Measurements from ENCODE around the gene GLS. TPM values are rescaled to one million over a fixed set of nuclear protein-coding genes. Genes with fewer than 3 reads are reported as not detected.

GLS gene
- polyA plus RNA-seq, 2 donors = 8.5 to 9.4 TPM

GRCh38 chr2:190970873-190971506, 90.4 kb downstream of the GLS start:
- Histone ChIP-seq H3K4me3 (ENCODE audit: low read depth in 1 of 2, low read length in 2 of 2) (no peak overlapping the region), H3K27me3 (ENCODE audit: control insufficient read depth in 1 of 2, insufficient read depth in 2 of 2, low read length in 2 of 2) (no peaks in the 10 kb centered on the region), H3K36me3 (ENCODE audit: control insufficient read depth in 2 of 2, insufficient read depth in 2 of 2, low read length in 1 of 2) (peaks cover 17 to 30% of the 10 kb centered on the region in 2 donors), H3K4me1 (ENCODE audit: control insufficient read depth in 2 of 2, insufficient read depth in 2 of 2, low read length in 1 of 2) (no peaks in the 10 kb centered on the region), H3K9me3 (ENCODE audit: control insufficient read depth in 2 of 2, insufficient read depth in 1 of 2, low read depth in 1 of 2, low read length in 1 of 2) (no peaks in the 10 kb centered on the region), H3K27ac (ENCODE audit: low read depth in 2 of 2, low read length in 1 of 2) (no peak overlapping the region)
- WGBS, 2 donors = 76 to 79% methylated on average over 5 of the region's 5 CpGs

DNA sequence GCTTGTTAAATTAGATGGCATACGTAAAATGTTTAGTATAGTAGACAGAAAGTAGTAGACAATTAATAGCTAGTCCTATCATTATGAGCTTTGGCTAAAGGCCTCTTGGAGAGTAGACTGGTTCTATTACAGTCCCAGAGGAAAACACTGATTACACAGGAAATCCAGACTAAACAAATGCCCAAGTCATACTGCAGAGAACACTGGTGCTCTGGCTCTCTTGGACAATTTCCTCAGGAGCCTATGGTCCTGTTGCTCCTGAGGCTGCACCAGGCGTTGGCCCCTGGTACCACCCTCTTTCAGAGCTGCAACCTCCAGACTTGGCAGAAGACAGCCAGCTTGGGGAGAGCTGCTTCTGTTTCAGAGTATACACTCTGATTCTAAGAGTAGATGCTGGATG, 91.6 kb downstream of the GLS start:
- Histone ChIP-seq H3K4me3 (ENCODE audit: low read depth in 1 of 2, low read length in 2 of 2) (no peak overlapping the region), H3K27me3 (ENCODE audit: control insufficient read depth in 1 of 2, insufficient read depth in 2 of 2, low read length in 2 of 2) (no peaks in the 10 kb centered on the region), H3K9me3 (ENCODE audit: control insufficient read depth in 2 of 2, insufficient read depth in 1 of 2, low read depth in 1 of 2, low read length in 1 of 2) (no peaks in the 10 kb centered on the region), H3K4me1 (ENCODE audit: control insufficient read depth in 2 of 2, insufficient read depth in 2 of 2, low read length in 1 of 2) (no peaks in the 10 kb centered on the region), H3K27ac (ENCODE audit: low read depth in 2 of 2, low read length in 1 of 2) (no peak overlapping the region), H3K36me3 (ENCODE audit: control insufficient read depth in 2 of 2, insufficient read depth in 2 of 2, low read length in 1 of 2) (peaks cover 20 to 38% of the 10 kb centered on the region in 2 donors)
- 82 to 86% methylated on average over 2 of the region's 2 CpGs for WGBS, 2 donors

DNA sequence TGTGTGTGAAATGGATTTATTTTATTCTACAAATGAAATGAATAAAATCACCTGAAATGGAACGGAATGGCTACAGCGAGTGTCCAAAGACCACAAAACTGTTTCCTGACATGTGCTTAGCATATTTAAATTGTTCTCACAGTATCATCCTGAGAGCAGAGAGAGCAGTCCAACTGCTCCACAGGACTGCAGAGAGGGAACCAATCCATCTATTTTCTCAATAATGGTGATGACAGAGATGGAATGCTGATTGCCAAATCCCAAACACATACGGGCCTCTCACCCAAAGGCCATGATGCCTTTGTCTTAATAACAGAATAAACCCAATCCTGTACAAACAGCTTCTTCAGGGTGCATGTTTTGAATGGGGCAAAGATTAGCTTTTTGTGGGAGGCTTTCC, 92.2 kb downstream of the GLS start:
- no peaks in the 10 kb centered on the region for H3K27me3 ChIP-seq (ENCODE audit: control insufficient read depth in 1 of 2, insufficient read depth in 2 of 2, low read length in 2 of 2)
- H3K36me3 ChIP-seq (ENCODE audit: control insufficient read depth in 2 of 2, insufficient read depth in 2 of 2, low read length in 1 of 2) = peaks cover 23 to 38% of the 10 kb centered on the region in 2 donors
- no peak overlapping the region for H3K4me3 ChIP-seq (ENCODE audit: low read depth in 1 of 2, low read length in 2 of 2)
- H3K9me3 ChIP-seq (ENCODE audit: control insufficient read depth in 2 of 2, insufficient read depth in 1 of 2, low read depth in 1 of 2, low read length in 1 of 2) = no peaks in the 10 kb centered on the region
- no peaks in the 10 kb centered on the region for H3K4me1 ChIP-seq (ENCODE audit: control insufficient read depth in 2 of 2, insufficient read depth in 2 of 2, low read length in 1 of 2)
- no peak overlapping the region for H3K27ac ChIP-seq (ENCODE audit: low read depth in 2 of 2, low read length in 1 of 2)
- 81 to 88% methylated on average over 3 of the region's 3 CpGs for WGBS, 2 donors

GRCh38 chr2:190973262-190973661, 92.6 kb downstream of the GLS start:
- H3K4me1 ChIP-seq (ENCODE audit: control insufficient read depth in 2 of 2, insufficient read depth in 2 of 2, low read length in 1 of 2) = no peaks in the 10 kb centered on the region
- no peaks in the 10 kb centered on the region for H3K9me3 ChIP-seq (ENCODE audit: control insufficient read depth in 2 of 2, insufficient read depth in 1 of 2, low read depth in 1 of 2, low read length in 1 of 2)
- H3K4me3 ChIP-seq (ENCODE audit: low read depth in 1 of 2, low read length in 2 of 2) = no peak overlapping the region
- 98 to 100% methylated on average over 1 of the region's 1 CpG for WGBS, 2 donors
- H3K27ac ChIP-seq (ENCODE audit: low read depth in 2 of 2, low read length in 1 of 2) = no peak overlapping the region
- peaks cover 24 to 38% of the 10 kb centered on the region in 2 donors for H3K36me3 ChIP-seq (ENCODE audit: control insufficient read depth in 2 of 2, insufficient read depth in 2 of 2, low read length in 1 of 2)
- H3K27me3 ChIP-seq (ENCODE audit: control insufficient read depth in 1 of 2, insufficient read depth in 2 of 2, low read length in 2 of 2) = no peaks in the 10 kb centered on the region

DNA sequence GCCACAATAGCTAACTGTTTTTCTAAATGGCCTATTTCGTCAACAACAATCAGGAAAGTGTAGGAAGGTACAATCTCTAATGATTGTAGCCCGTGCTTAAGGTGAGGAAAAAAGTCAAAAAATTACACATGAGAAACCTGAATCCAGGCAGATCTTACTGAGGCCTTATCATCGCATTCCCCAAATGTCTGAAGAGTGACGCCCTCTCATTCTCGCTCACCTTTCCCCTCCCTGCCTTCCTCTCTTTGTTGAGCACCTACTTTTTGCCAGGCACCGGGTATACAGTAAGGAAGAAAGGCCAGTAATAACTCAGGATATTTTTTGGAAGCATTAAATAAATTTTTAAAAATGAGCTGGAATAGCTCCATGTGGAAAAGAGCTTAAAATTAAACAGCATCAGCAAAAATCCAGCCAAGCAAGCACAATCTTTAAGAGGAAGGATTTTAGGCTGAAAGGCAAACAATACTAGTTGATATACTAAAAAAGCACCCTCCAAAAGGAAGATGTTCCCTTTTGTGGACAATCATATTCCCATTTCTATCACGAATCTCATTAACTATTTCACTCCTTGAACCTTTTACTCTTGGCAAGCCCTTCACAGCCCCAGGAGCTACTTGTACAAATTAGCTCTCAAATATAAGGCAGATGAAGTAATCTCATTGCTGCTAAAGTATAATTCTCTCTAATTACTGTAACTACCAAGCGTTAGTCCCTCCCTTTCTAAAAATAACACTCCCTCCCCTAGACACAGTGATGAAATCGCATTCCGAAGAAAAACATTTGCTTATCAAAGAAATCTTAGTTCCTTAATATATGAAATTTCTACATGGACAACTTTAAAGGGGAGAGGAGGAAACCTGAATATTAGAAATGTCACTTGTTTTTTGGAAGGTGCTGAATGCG, 93.4 kb downstream of the GLS start:
- 85 to 86% methylated on average over 11 of the region's 11 CpGs for WGBS, 2 donors
- Histone ChIP-seq H3K9me3 (ENCODE audit: control insufficient read depth in 2 of 2, insufficient read depth in 1 of 2, low read depth in 1 of 2, low read length in 1 of 2) (no peaks in the 10 kb centered on the region), H3K4me3 (ENCODE audit: low read depth in 1 of 2, low read length in 2 of 2) (no peak overlapping the region), H3K27ac (ENCODE audit: low read depth in 2 of 2, low read length in 1 of 2) (no peak overlapping the region), H3K27me3 (ENCODE audit: control insufficient read depth in 1 of 2, insufficient read depth in 2 of 2, low read length in 2 of 2) (no peaks in the 10 kb centered on the region), H3K4me1 (ENCODE audit: control insufficient read depth in 2 of 2, insufficient read depth in 2 of 2, low read length in 1 of 2) (no peaks in the 10 kb centered on the region), H3K36me3 (ENCODE audit: control insufficient read depth in 2 of 2, insufficient read depth in 2 of 2, low read length in 1 of 2) (peaks cover 29 to 44% of the 10 kb centered on the region in 2 donors)

DNA sequence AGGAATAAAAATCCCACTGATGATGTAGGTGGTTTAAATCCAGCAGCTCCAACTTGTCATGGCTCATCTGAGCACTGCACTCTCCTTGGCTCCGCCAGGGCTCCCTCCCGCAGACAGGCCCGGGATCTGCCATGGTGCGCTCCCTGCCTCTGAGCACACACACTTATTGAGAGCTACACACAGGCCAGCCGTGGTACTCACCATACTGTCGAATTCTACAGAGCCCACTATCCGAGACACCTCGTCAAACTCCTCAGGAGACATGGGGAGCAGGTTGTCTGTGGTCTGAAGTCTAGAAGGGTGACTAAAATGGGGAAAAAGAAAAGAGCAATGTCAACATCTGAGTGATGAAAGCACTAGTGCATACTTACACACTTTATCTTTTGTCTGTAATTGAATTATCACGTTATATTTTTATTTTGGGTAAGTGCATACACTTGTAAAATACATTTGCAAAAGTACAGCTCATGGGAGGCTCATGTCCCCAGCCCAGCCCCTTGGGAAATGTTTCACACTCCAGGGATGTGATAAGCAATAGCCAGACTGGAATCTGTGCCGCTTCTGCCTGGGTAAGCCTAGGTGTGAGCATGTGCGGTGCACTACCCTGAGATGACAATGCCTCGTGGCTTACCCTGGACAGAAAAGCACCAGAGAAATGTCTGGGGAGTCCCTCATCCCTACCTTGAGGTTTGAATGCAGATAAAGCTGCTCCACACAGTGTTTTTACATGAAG, 94.2 kb downstream of the GLS start:
- H3K27me3 ChIP-seq (ENCODE audit: control insufficient read depth in 1 of 2, insufficient read depth in 2 of 2, low read length in 2 of 2) = no peaks in the 10 kb centered on the region
- WGBS, 2 donors = 89 to 91% methylated on average over 12 of the region's 12 CpGs
- H3K4me3 ChIP-seq (ENCODE audit: low read depth in 1 of 2, low read length in 2 of 2) = no peak overlapping the region
- no peak overlapping the region for H3K27ac ChIP-seq (ENCODE audit: low read depth in 2 of 2, low read length in 1 of 2)
- no peaks in the 10 kb centered on the region for H3K9me3 ChIP-seq (ENCODE audit: control insufficient read depth in 2 of 2, insufficient read depth in 1 of 2, low read depth in 1 of 2, low read length in 1 of 2)
- H3K36me3 ChIP-seq (ENCODE audit: control insufficient read depth in 2 of 2, insufficient read depth in 2 of 2, low read length in 1 of 2) = peaks cover 30 to 44% of the 10 kb centered on the region in 2 donors
- H3K4me1 ChIP-seq (ENCODE audit: control insufficient read depth in 2 of 2, insufficient read depth in 2 of 2, low read length in 1 of 2) = no peaks in the 10 kb centered on the region

DNA sequence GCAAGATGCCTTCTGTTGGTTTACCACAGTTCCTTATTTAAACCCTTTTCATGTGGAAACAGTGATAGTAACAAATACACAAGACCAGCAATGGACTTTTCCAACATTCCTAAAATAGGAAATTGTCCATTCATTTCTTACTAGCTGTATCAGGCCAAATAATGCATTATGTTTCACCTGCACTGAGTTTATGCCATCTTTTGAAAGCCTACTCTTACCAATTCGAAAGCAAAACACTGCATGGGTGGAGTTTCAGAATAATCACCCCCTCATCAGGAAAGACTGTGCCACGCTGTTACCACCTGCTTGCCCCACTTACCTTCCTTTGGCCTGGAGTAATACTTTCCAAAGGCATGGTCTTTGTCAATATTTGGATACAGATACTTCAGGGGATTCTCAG, 95.9 kb downstream of the GLS start:
- Histone ChIP-seq H3K4me3 (ENCODE audit: low read depth in 1 of 2, low read length in 2 of 2) (no peak overlapping the region), H3K27me3 (ENCODE audit: control insufficient read depth in 1 of 2, insufficient read depth in 2 of 2, low read length in 2 of 2) (no peaks in the 10 kb centered on the region), H3K36me3 (ENCODE audit: control insufficient read depth in 2 of 2, insufficient read depth in 2 of 2, low read length in 1 of 2) (peaks cover 30 to 38% of the 10 kb centered on the region in 2 donors), H3K4me1 (ENCODE audit: control insufficient read depth in 2 of 2, insufficient read depth in 2 of 2, low read length in 1 of 2) (no peaks in the 10 kb centered on the region), H3K27ac (ENCODE audit: low read depth in 2 of 2, low read length in 1 of 2) (no peak overlapping the region), H3K9me3 (ENCODE audit: control insufficient read depth in 2 of 2, insufficient read depth in 1 of 2, low read depth in 1 of 2, low read length in 1 of 2) (no peaks in the 10 kb centered on the region)
- WGBS, 2 donors = 88 to 93% methylated on average over 2 of the region's 2 CpGs

DNA sequence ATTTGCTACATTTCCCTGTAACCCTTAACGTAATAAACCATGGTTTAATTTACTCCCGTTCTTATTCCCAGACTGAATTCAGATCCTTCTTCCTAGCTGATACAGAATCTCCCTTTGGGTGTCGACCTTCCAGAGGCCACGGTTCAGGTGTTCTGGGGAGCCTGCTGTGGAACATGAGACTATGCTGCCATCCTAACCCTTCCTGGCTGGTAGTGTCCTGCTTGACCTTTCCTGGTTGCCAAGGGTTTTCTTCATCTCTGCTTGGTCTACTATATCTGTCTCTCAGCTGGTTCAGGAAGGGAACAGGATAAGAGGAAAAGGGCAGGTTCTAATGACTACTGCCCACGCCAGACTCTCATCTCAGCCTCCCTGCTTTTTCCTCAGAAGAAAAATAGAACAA, 96.9 kb downstream of the GLS start:
- 89 to 92% methylated on average over 5 of the region's 5 CpGs for WGBS, 2 donors

DNA sequence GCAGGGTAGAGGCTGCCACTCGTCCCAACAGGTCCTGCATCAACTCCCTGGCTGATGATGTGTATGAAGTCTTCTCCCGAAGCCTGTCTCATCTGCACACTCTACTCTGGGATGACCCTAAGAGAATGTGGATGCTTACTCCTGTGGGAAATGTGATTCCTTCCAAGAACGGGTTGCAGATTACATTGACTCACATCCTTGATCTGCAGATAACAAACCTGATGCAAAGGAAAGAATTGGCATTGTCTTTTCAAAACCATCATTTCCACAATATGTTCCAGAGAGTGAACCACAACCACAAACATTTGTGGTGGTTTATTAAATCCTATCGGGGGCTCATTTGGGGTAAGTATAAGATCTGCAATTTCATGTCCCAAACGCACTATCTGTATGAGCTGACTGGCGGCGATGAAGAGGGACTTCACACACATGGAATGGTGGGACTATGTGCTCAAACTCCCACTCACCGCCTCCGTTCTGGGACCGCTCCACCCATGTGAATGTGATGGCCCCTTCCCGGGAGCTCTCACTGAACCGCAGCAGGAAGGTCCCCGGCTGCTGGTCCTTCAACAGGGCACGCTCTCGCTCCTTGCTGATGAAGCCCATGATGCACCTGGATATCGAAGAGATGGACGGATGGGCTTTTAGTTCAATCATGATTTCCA, 97.9 kb downstream of the GLS start:
- no peaks in the 10 kb centered on the region for H3K27me3 ChIP-seq (ENCODE audit: control insufficient read depth in 1 of 2, insufficient read depth in 2 of 2, low read length in 2 of 2)
- 91 to 93% methylated on average over 17 of the region's 17 CpGs for WGBS, 2 donors
- H3K27ac ChIP-seq (ENCODE audit: low read depth in 2 of 2, low read length in 1 of 2) = no peak overlapping the region
- H3K36me3 ChIP-seq (ENCODE audit: control insufficient read depth in 2 of 2, insufficient read depth in 2 of 2, low read length in 1 of 2) = peaks cover 32 to 38% of the 10 kb centered on the region in 2 donors
- no peaks in the 10 kb centered on the region for H3K4me1 ChIP-seq (ENCODE audit: control insufficient read depth in 2 of 2, insufficient read depth in 2 of 2, low read length in 1 of 2)
- no peak overlapping the region for H3K4me3 ChIP-seq (ENCODE audit: low read depth in 1 of 2, low read length in 2 of 2)
- no peaks in the 10 kb centered on the region for H3K9me3 ChIP-seq (ENCODE audit: control insufficient read depth in 2 of 2, insufficient read depth in 1 of 2, low read depth in 1 of 2, low read length in 1 of 2)

More for the DNA sequence above, 96.9 kb downstream of the GLS start:
- no peaks in the 10 kb centered on the region for H3K4me1 ChIP-seq (ENCODE audit: control insufficient read depth in 2 of 2, insufficient read depth in 2 of 2, low read length in 1 of 2)
- H3K36me3 ChIP-seq (ENCODE audit: control insufficient read depth in 2 of 2, insufficient read depth in 2 of 2, low read length in 1 of 2) = peaks cover 30 to 41% of the 10 kb centered on the region in 2 donors
- H3K4me3 ChIP-seq (ENCODE audit: low read depth in 1 of 2, low read length in 2 of 2) = no peak overlapping the region
- no peaks in the 10 kb centered on the region for H3K27me3 ChIP-seq (ENCODE audit: control insufficient read depth in 1 of 2, insufficient read depth in 2 of 2, low read length in 2 of 2)
- no peaks in the 10 kb centered on the region for H3K9me3 ChIP-seq (ENCODE audit: control insufficient read depth in 2 of 2, insufficient read depth in 1 of 2, low read depth in 1 of 2, low read length in 1 of 2)
- no peak overlapping the region for H3K27ac ChIP-seq (ENCODE audit: low read depth in 2 of 2, low read length in 1 of 2)
